HepG2 (cell line): Measurements from ENCODE around the gene PSENEN. TPM values are rescaled to one million over a fixed set of nuclear protein-coding genes. Genes with fewer than 3 reads are reported as not detected.

ENCODE experiments used
- AGO2 ChIP-seq: fragments of 200-400 bp; formaldehyde crosslinking; optimal IDR thresholded peaks from 2 replicates; pipeline ENCODE3; 2017; ENCODE audit warnings: mild to moderate bottlenecking, low read depth, low read length, moderate library complexity
- CREB1 ChIP-seq, 2 experiments: fragments of 450-650 bp in 1 of 2; IDR thresholded peaks; 2 replicates each; pipeline ENCODE4 v1.6.1; 2016 to 2017; ENCODE audit warnings: control low read depth in 1 of 2, mild to moderate bottlenecking in 1 of 2, missing compliant biosample characterization in 1 of 2, missing genetic modification characterization in 1 of 2
- DMAP1 ChIP-seq: IDR thresholded peaks from 2 replicates; pipeline ENCODE4 v1.6.1; 2016
- GLI4 ChIP-seq: sonication (generic); formaldehyde crosslinking; IDR thresholded peaks from 2 replicates; pipeline ENCODE4 v1.5.1; 2020; ENCODE audit warnings: missing genetic modification reagents, mild to moderate bottlenecking, moderate library complexity, borderline replicate concordance
- HNF4A ChIP-seq: sonication (generic); formaldehyde crosslinking; IDR thresholded peaks from 2 replicates; pipeline ENCODE4 v1.4.0; 2020; ENCODE audit warnings: missing genetic modification reagents
- KDM2A ChIP-seq: sonication (generic); formaldehyde crosslinking; IDR thresholded peaks from 2 replicates; pipeline ENCODE4 v1.4.0; 2020; ENCODE audit warnings: low read depth, missing genetic modification reagents, borderline replicate concordance
- MED1 ChIP-seq: sonication (generic); formaldehyde crosslinking; IDR thresholded peaks from 2 replicates; pipeline ENCODE4 v1.4.0; 2020; ENCODE audit warnings: missing genetic modification reagents
- NONO ChIP-seq, 2 experiments: fragments of 450-650 bp in 1 of 2; sonication (generic) in 1 of 2; formaldehyde crosslinking in 1 of 2; IDR thresholded peaks in 1 of 2; conservative IDR thresholded peaks in 1 of 2; 2 replicates each; pipeline versions ENCODE4 v1.6.1 to v1.8.0; 2017 to 2022; ENCODE audit warnings: mild to moderate bottlenecking in 1 of 2, missing genetic modification reagents in 1 of 2, moderate library complexity in 1 of 2
- RBM22 ChIP-seq: fragments of 200-400 bp; formaldehyde crosslinking; optimal IDR thresholded peaks from 2 replicates; pipeline ENCODE3; 2017; ENCODE audit warnings: mild to moderate bottlenecking, low read length, moderate library complexity
- SOX6 ChIP-seq, 2 experiments: fragments of 450-650 bp in 1 of 2; sonication (generic) in 1 of 2; formaldehyde crosslinking in 1 of 2; IDR thresholded peaks; 2 replicates each; pipeline versions ENCODE4 v1.4.0 to v1.6.1; 2017 to 2020; ENCODE audit warnings: antibody characterized with exemption in 1 of 2, mild to moderate bottlenecking in 1 of 2, missing genetic modification reagents in 1 of 2
- THAP11 ChIP-seq: IDR thresholded peaks from 2 replicates; pipeline ENCODE4 v1.6.1; 2016; ENCODE audit warnings: missing biosample characterization, missing genetic modification reagents
- TOE1 ChIP-seq: sonication (generic); formaldehyde crosslinking; IDR thresholded peaks from 2 replicates; pipeline ENCODE4 v1.4.0; 2020; ENCODE audit warnings: mild to moderate bottlenecking, missing genetic modification reagents
- YEATS4 ChIP-seq: sonication (generic); formaldehyde crosslinking; IDR thresholded peaks from 2 replicates; pipeline ENCODE4 v1.4.0; 2020; ENCODE audit warnings: missing genetic modification reagents, borderline replicate concordance
- ZBTB21 ChIP-seq: sonication (generic); formaldehyde crosslinking; IDR thresholded peaks from 2 replicates; pipeline ENCODE4 v1.4.0; 2020; ENCODE audit warnings: missing genetic modification reagents
- ZFP82 ChIP-seq: sonication (generic); formaldehyde crosslinking; IDR thresholded peaks from 2 replicates; pipeline ENCODE4 v1.5.1; 2020; ENCODE audit warnings: mild to moderate bottlenecking, missing genetic modification reagents, borderline replicate concordance
- ZNF331 ChIP-seq: sonication (generic); formaldehyde crosslinking; IDR thresholded peaks from 2 replicates; pipeline ENCODE4 v1.4.0; 2020; ENCODE audit warnings: missing genetic modification reagents
- ZNF496 ChIP-seq: sonication (generic); formaldehyde crosslinking; IDR thresholded peaks from 2 replicates; pipeline ENCODE4 v1.8.1; 2023; ENCODE audit warnings: mild to moderate bottlenecking, moderate library complexity, missing genetic modification reagents; ENCODE audit not compliant: insufficient replicate concordance
- ZNF556 ChIP-seq: sonication (generic); formaldehyde crosslinking; IDR thresholded peaks from 2 replicates; pipeline ENCODE4 v1.4.0; 2020; ENCODE audit warnings: mild to moderate bottlenecking, missing genetic modification reagents, borderline replicate concordance
- ZNF605 ChIP-seq: sonication (generic); formaldehyde crosslinking; IDR thresholded peaks from 2 replicates; pipeline ENCODE4 v1.8.0; 2022; ENCODE audit warnings: mild to moderate bottlenecking, missing genetic modification reagents
- ZNF660 ChIP-seq: sonication (generic); formaldehyde crosslinking; IDR thresholded peaks from 2 replicates; pipeline ENCODE4 v1.5.1; 2020; ENCODE audit warnings: mild to moderate bottlenecking, low read depth, missing genetic modification reagents, borderline replicate concordance
- polyA plus RNA-seq, 8 experiments: library from polyadenylated mRNA; depleted of rRNA in 3 of 8; stranded (reverse) in 7 of 8; unstranded in 1 of 8; fragments of >200 nt; fragmentation: Illumina TruSeq in 4 of 8; extraction: Trizol in 4 of 8; gene quantifications; 2 replicates each; pipeline versions ENCODE4 v1.2.1 to v1.2.3, GENCODE V29; 2011 to 2016; ENCODE audit warnings: low read depth in 4 of 8, missing spikeins in 1 of 8, mixed read lengths in 1 of 8; ENCODE audit not compliant: insufficient read depth in 1 of 8
- total RNA-seq, 5 experiments: library from RNA; depleted of rRNA; stranded (reverse); fragments of >200 nt; fragmentation: Illumina TruSeq; extraction: Trizol; gene quantifications; 2 replicates each; pipeline ENCODE4 v1.2.3, GENCODE V29; 2016; ENCODE audit warnings: low read depth in 1 of 5
- TF ChIP-seq, protein P1 (sequence below): sonication (generic); formaldehyde crosslinking; IDR thresholded peaks from 2 replicates; pipeline ENCODE4 v1.5.0; 2020; ENCODE audit warnings: mild to moderate bottlenecking, missing genetic modification reagents, borderline replicate concordance
- TF ChIP-seq, protein P2 (sequence below): IDR thresholded peaks from 2 replicates; pipeline ENCODE4 v1.6.1; 2016; ENCODE audit warnings: low read depth, control low read depth
- TF ChIP-seq, protein P3 (sequence below): sonication (generic); formaldehyde crosslinking; IDR thresholded peaks from 2 replicates; pipeline ENCODE4 v1.4.0; 2020; ENCODE audit warnings: missing genetic modification reagents

The PSENEN gene
- total and polyA plus RNA-seq, 2 of the 13 experiments (the other 11 are each of a cell fraction or from before 2014, with no cell fraction given) = 16.9 to 34.2 TPM

DNA sequence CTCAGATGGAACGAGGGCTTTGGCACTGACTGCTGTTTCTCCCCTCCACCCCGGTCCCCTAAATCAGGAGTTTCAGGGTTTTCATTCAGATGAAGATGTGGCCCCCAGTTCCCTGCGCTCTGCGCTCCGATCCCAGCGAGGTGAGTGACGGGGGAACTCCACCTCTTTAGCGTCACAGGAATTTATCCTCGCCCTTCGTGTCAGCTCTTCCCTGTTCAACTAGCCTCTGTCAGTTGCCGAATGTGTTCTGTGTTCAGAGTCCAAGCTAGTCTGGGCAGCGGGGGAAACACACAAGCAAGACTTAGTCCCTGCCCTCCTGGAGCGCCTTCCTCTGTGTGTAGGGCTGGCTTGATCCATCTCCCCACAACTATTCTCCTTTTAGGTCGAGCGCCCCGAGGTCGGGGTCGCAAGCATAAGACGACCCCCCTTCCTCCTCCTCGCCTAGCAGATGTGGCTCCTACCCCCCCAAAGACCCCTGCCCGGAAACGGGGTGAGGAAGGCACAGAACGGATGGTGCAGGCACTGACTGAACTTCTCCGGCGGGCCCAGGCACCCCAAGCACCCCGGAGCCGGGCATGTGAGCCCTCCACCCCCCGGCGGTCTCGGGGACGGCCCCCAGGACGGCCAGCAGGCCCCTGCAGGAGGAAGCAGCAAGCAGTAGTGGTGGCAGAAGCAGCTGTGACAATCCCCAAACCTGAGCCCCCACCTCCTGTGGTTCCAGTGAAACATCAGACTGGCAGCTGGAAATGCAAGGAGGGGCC is 25.9 kb upstream of the PSENEN start (continued):
- peak; percentile 66 for TF ChIP-seq CREB1 (IDR thresholded peaks at IDR 0.05)
- TF ChIP-seq CREB1 (CRISPR knock-in tag; IDR thresholded peaks at IDR 0.05) = no peak
- no peak for TF ChIP-seq NONO (IDR thresholded peaks at IDR 0.05)
- TF ChIP-seq NONO (CRISPR knock-in tag; conservative IDR thresholded peaks at IDR 0.05) = peak; percentile 26; the same call in 1 of the 2 replicates
- TF ChIP-seq YEATS4 (CRISPR knock-in tag) = peak; percentile 26; the same call in 1 of the 2 replicates
- TF ChIP-seq ZNF331 = peak; percentile 39; the same call in 1 of the 2 replicates
- no peak for TF ChIP-seq SOX6 (IDR thresholded peaks at IDR 0.05)
- TF ChIP-seq SOX6 (CRISPR knock-in tag; IDR thresholded peaks at IDR 0.05) = peak; percentile 46
- TF ChIP-seq ZNF660 (CRISPR knock-in tag) = no peak
- TF ChIP-seq DMAP1 = no peak
- 0 out of 2 replicates have a peak, but pooled peaks have one; percentile 26 for TF ChIP-seq ZNF556
- peak; percentile 49; the same call in 1 of the 2 replicates for TF ChIP-seq ZBTB21 (CRISPR knock-in tag)
- TF ChIP-seq THAP11 = peak; percentile 52
- no peak for TF ChIP-seq ZNF605
- TF ChIP-seq KDM2A (CRISPR knock-in tag) = 0 out of 2 replicates have a peak, but pooled peaks have one; percentile 20
- TF ChIP-seq ZNF496 = no peak
- 0 out of 2 replicates have a peak, but pooled peaks have one; percentile 29 for TF ChIP-seq MED1 (CRISPR knock-in tag)
- TF ChIP-seq TOE1 (CRISPR knock-in tag) = no peak
- no peak for TF ChIP-seq GLI4 (CRISPR knock-in tag)
- TF ChIP-seq AGO2 = peak; percentile 37
- TF ChIP-seq HNF4A = peak; percentile 77
- TF ChIP-seq, protein P1, sequence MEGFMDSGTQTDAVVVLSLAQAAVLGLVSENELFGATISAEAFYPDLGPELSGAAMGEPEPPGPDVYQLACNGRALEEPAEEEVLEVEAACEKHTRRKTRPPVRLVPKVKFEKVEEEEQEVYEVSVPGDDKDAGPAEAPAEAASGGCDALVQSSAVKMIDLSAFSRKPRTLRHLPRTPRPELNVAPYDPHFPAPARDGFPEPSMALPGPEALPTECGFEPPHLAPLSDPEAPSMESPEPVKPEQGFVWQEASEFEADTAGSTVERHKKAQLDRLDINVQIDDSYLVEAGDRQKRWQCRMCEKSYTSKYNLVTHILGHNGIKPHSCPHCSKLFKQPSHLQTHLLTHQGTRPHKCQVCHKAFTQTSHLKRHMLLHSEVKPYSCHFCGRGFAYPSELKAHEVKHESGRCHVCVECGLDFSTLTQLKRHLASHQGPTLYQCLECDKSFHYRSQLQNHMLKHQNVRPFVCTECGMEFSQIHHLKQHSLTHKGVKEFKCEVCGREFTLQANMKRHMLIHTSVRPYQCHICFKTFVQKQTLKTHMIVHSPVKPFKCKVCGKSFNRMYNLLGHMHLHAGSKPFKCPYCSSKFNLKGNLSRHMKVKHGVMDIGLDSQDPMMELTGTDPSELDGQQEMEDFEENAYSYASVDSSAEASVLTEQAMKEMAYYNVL (CRISPR knock-in tag) = no peak
- no peak for TF ChIP-seq ZFP82 (CRISPR knock-in tag)
- no peak for TF ChIP-seq RBM22
- TF ChIP-seq, protein P2, sequence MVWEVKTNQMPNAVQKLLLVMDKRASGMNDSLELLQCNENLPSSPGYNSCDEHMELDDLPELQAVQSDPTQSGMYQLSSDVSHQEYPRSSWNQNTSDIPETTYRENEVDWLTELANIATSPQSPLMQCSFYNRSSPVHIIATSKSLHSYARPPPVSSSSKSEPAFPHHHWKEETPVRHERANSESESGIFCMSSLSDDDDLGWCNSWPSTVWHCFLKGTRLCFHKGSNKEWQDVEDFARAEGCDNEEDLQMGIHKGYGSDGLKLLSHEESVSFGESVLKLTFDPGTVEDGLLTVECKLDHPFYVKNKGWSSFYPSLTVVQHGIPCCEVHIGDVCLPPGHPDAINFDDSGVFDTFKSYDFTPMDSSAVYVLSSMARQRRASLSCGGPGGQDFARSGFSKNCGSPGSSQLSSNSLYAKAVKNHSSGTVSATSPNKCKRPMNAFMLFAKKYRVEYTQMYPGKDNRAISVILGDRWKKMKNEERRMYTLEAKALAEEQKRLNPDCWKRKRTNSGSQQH (CRISPR knock-in tag) = peak; percentile 32; the same call in 1 of the 2 replicates
- TF ChIP-seq, protein P3, sequence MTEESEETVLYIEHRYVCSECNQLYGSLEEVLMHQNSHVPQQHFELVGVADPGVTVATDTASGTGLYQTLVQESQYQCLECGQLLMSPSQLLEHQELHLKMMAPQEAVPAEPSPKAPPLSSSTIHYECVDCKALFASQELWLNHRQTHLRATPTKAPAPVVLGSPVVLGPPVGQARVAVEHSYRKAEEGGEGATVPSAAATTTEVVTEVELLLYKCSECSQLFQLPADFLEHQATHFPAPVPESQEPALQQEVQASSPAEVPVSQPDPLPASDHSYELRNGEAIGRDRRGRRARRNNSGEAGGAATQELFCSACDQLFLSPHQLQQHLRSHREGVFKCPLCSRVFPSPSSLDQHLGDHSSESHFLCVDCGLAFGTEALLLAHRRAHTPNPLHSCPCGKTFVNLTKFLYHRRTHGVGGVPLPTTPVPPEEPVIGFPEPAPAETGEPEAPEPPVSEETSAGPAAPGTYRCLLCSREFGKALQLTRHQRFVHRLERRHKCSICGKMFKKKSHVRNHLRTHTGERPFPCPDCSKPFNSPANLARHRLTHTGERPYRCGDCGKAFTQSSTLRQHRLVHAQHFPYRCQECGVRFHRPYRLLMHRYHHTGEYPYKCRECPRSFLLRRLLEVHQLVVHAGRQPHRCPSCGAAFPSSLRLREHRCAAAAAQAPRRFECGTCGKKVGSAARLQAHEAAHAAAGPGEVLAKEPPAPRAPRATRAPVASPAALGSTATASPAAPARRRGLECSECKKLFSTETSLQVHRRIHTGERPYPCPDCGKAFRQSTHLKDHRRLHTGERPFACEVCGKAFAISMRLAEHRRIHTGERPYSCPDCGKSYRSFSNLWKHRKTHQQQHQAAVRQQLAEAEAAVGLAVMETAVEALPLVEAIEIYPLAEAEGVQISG = peak; percentile 31; the same call in 1 of the 2 replicates
